Uterus (tissue), 4 donors: ENCODE measurements around the gene FBXO5. TPM values are rescaled to one million over a fixed set of nuclear protein-coding genes. Genes with fewer than 3 reads are reported as not detected.
"Not testable (repeated sequence)": the region's sequence is repeated elsewhere in the genome, so short reads cannot be mapped to it uniquely, and the experiment has no call there.

ENCODE experiments used
- DNase-seq, 2 donors: peaks; one replicate each; pipeline ENCODE4 v3.0.0-alpha.2; 2019 to 2020
- H3K27ac ChIP-seq, 2 donors: fragments of 200-600 bp; sonication (generic); 1 replicate in 1 of 2; 2 replicates in 1 of 2; pipeline ENCODE4 v1.5.1; 2016 to 2018
- H3K27me3 ChIP-seq, 2 donors: fragments of 200-600 bp; sonication (generic); one replicate each; pipeline ENCODE4 v1.5.1; 2018 to 2019; ENCODE audit warnings: control low read depth in 1 of 2
- H3K36me3 ChIP-seq, 2 donors: fragments of 200-600 bp; sonication (generic); one replicate each; pipeline ENCODE4 v1.5.1; 2019; ENCODE audit warnings: control low read depth in 1 of 2
- H3K4me1 ChIP-seq, 2 donors: fragments of 200-600 bp; sonication (generic); one replicate each; pipeline ENCODE4 v1.5.1; 2018 to 2019; ENCODE audit warnings: control low read depth in 1 of 2
- H3K4me3 ChIP-seq, 2 donors: fragments of 200-600 bp; sonication (generic); 1 replicate in 1 of 2; 2 replicates in 1 of 2; pipeline ENCODE4 v1.5.1; 2018 to 2019; ENCODE audit warnings: mild to moderate bottlenecking in 1 of 2
- H3K9me3 ChIP-seq, 2 donors: fragments of 200-600 bp; sonication (generic); one replicate each; pipeline ENCODE4 v1.5.1; 2019; ENCODE audit warnings: control low read depth in 1 of 2
- POLR2A ChIP-seq, 2 donors: fragments of 450-650 bp; IDR thresholded peaks; one replicate each; pipeline ENCODE4 v1.6.1; 2016; ENCODE audit warnings: antibody characterized with exemption in 2 of 2, mild to moderate bottlenecking in 1 of 2, moderate library complexity in 1 of 2
- intact Hi-C: fragments of 100-400 bp; cut with DNase I; formaldehyde crosslinking; loops from one replicate; pipeline ENCODE4 v1.15.1; 2023; ENCODE audit warnings: low total_unique reads
- total RNA-seq, 4 donors: library from RNA; depleted of rRNA in 3 of 4; stranded (reverse); fragments of >200 nt in 3 of 4; gene quantifications; one replicate each; pipeline versions ENCODE4 v1.1.0 to v1.2.4, GENCODE V29; 2014 to 2023
- TF ChIP-seq, protein P1 (sequence below), 4 experiments: fragments of 200-600 bp in 2 of 4; fragments of 450-650 bp in 2 of 4; sonication (generic) in 2 of 4; IDR thresholded peaks; one replicate each; pipeline ENCODE4 v1.5.1; 2016 to 2019; ENCODE audit warnings: antibody characterized with exemption in 4 of 4, mild to moderate bottlenecking in 2 of 4, moderate library complexity in 1 of 4
- donor health status: DM: yes; HTN: yes; CAD: no.

FBXO5 gene
- total RNA-seq, 4 donors from 2014 or later: 1.8 to 27.8 (median 4.6) TPM

DNA sequence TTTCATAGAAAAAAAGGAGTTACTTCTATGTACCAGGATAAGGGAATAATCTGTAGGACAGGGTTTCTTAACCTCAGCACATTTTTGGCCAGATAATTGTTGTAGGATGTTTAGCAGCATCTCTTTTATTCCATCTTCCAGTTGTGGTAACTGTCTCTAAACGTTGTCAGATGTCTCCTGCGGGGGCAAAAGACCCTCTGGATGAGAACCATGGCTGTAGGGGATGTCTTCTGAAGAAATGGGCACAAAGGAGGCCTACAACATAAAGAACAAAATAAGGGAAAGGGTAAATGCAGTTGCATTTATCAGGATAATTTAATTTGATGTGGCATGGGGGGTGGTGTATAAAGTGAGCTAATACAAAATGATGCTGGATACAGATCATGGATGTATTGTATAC is 4.1 kb upstream of the FBXO5 start:
- no peaks in the 10 kb centered on the region for H3K27me3 ChIP-seq
- H3K9me3 ChIP-seq: no peaks in the 10 kb centered on the region
- intact Hi-C loops: no loop called here
- peaks cover 0 to 8% of the 10 kb centered on the region in 2 donors for H3K4me1 ChIP-seq
- no peak overlapping the region for H3K27ac ChIP-seq
- no peak for DNase-seq
- no peaks in the 10 kb centered on the region for H3K36me3 ChIP-seq
- no peak overlapping the region for H3K4me3 ChIP-seq
- no peak for TF ChIP-seq POLR2A (IDR thresholded peaks at IDR 0.05)
- TF ChIP-seq, protein P1, sequence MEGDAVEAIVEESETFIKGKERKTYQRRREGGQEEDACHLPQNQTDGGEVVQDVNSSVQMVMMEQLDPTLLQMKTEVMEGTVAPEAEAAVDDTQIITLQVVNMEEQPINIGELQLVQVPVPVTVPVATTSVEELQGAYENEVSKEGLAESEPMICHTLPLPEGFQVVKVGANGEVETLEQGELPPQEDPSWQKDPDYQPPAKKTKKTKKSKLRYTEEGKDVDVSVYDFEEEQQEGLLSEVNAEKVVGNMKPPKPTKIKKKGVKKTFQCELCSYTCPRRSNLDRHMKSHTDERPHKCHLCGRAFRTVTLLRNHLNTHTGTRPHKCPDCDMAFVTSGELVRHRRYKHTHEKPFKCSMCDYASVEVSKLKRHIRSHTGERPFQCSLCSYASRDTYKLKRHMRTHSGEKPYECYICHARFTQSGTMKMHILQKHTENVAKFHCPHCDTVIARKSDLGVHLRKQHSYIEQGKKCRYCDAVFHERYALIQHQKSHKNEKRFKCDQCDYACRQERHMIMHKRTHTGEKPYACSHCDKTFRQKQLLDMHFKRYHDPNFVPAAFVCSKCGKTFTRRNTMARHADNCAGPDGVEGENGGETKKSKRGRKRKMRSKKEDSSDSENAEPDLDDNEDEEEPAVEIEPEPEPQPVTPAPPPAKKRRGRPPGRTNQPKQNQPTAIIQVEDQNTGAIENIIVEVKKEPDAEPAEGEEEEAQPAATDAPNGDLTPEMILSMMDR (IDR thresholded peaks at IDR 0.05): no peak

DNA sequence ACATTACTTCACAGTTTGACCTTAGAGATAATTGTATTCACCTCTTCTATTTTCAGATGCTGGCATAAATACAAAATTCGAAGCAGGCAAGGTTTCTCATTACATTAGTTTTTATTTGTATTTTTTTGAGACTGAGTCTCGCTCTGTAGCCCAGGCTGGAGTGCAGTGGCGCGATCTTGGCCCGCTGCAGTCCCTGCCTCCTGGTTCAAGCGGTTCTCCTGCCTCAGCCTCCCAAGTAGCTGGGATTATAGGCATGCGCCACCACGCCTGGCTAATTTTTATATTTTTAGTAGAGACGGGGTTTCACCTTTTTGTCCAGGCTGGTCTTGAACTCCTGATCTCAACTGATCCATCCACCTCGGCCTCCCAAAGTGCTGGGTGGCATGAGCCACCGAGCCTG is 2.5 kb upstream of the FBXO5 start:
- H3K9me3 ChIP-seq, H3K27ac ChIP-seq, H3K36me3 ChIP-seq, H3K27me3 ChIP-seq, DNase-seq, H3K4me3 ChIP-seq, intact Hi-C loops: not testable (repeated sequence)
- H3K4me1 ChIP-seq: peaks cover 0 to 11% of the 10 kb centered on the region in 2 donors

DNA sequence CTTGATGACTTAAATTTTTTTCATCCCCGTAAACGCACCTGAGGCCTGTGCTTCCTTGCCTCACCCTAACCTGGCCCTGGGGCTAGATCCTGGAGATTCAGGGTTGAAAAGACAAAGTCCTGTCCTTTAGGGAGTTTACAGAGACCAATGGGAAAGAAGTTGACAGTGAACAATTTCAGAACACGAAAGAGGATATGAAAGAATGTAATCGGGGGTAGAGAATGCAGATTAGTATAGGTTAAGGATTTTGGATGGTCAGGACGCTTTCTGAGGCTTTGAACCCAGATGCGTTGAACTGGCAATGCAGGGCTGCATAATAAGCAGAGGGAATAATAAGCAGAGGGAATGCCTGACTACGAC is 1.7 kb upstream of the FBXO5 start:
- H3K27ac ChIP-seq: peak overlapping the region; percentile 94 to 97
- TF ChIP-seq, protein P1 (IDR thresholded peaks at IDR 0.05): no peak
- TF ChIP-seq POLR2A (IDR thresholded peaks at IDR 0.05): no peak
- H3K4me3 ChIP-seq: peak overlapping the region; percentile 60 to 62

DNA sequence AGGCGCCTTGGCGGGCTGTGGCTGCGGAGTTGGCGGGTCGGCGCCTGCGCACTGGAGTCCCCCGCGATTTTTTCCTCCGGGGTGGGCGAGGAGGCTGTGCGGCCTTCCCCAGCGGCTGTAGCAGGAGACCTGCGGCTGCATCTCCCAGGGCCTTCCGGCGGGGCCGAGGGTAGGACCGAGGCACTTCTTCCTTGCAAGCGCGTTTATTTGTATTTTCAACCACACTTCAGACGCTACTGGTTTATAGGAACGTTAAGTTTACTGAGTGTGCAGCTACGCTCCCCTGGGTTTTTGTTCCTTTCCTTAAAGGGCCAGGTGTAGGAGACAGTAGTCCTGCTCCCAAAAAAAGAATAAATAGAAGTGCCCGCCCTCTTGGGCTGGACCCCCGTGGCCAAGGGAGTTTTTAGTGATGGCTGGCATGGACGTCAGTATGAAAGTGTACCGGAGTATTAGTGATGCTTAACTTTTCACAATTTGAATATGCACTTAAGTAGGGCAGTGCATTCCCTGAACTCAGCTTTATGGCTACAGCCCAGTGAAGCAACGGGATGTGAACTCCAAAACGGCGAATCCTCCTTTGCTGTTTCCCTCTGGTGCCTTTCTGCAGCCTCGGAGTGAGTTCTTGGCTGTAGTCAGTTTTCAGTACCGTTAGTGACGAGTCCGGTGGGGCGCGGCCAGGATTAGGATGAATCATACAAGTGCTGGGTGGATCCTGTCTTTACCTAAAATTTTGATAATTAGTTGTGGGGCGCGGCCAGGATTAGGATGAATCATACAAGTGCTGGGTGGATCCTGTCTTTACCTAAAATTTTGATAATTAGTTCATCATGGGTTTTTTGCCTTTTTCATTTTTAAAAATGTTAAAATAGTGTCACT is 1.0 kb upstream of the FBXO5 start:
- intact Hi-C loops: no loop called here
- peak; percentile 95 to 96 for DNase-seq
- Histone ChIP-seq H3K4me1 (peaks cover 0 to 11% of the 10 kb centered on the region in 2 donors), H3K4me3 (peak overlapping the region; percentile 60 to 62), H3K27ac (peak overlapping the region; percentile 94 to 97), H3K27me3 (no peaks in the 10 kb centered on the region), H3K36me3 (no peaks in the 10 kb centered on the region), H3K9me3 (no peaks in the 10 kb centered on the region)
- TF ChIP-seq POLR2A (IDR thresholded peaks at IDR 0.05): peak in 1 of 2 donors; percentile 30
- TF ChIP-seq, protein P1 (IDR thresholded peaks at IDR 0.05): peak in 1 of 4 experiments; percentile 14

More for the DNA sequence above, 1.7 kb upstream of the FBXO5 start:
- no peak for DNase-seq
- no peaks in the 10 kb centered on the region for H3K36me3 ChIP-seq
- H3K27me3 ChIP-seq: no peaks in the 10 kb centered on the region
- intact Hi-C loops: no loop called here
- H3K9me3 ChIP-seq: no peaks in the 10 kb centered on the region
- peaks cover 0 to 11% of the 10 kb centered on the region in 2 donors for H3K4me1 ChIP-seq

DNA sequence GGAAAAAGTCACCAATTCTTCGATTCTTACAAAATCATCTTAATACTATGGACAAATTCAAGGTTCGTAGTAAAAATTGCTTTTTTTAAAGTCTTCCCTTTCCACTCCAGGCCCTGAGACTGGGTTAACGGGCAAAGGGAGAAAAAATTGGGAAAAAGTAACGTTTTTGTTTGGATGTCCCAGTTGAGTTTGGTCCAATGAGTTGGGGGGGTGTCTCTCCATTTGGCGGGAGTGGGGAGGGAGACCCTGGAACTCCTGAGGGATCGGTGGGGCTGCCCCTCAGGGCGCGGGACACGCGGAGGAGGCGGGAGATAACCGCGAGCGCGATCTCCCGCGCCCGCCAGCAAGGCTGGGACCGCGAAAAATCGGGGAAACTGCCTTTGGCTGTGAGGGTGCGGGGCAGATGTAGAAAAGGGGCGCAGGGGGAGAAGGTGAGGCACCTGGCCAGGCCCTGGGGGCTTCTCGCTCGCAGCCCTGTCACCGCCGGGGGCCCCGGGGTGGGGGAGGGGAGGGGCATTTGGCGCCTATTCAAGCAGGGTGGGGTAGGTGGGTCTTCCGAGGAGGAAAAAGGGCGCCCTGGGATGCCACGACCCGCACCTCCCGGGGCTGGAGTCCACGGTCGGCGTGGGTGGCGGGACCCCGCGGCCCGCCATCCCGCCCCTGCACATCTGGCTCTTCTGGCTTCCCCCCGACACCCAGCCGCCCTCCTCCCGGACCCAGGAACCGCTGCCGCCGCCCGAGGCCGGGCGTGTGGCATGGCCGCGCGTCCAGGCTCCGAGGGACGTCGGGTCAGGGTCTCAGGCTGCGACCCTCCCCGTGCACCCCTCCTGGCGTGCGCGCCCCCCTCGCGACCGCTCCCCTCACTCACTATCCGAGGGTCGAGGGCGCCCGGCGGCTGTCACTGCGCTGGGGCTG is 595 bp downstream of the FBXO5 start:
- no peak for TF ChIP-seq POLR2A (IDR thresholded peaks at IDR 0.05)
- TF ChIP-seq, protein P1 (IDR thresholded peaks at IDR 0.05): no peak
- Histone ChIP-seq H3K27me3 (no peaks in the 10 kb centered on the region), H3K36me3 (no peaks in the 10 kb centered on the region), H3K4me1 (peaks cover 0 to 11% of the 10 kb centered on the region in 2 donors), H3K9me3 (no peaks in the 10 kb centered on the region), H3K27ac (no peak overlapping the region), H3K4me3 (peak overlapping the region; percentile 60 to 62)
- intact Hi-C loops: no loop called here
- DNase-seq: peak; percentile 30 to 43
